Airway epithelial cell (primary cell): ENCODE results near the gene SMIM28. TPM values are rescaled to one million over a fixed set of nuclear protein-coding genes. Genes with fewer than 3 reads are reported as not detected.

Source experiments
- total RNA-seq: library from RNA; depleted of rRNA; stranded (reverse); fragments of >200 nt; gene quantifications from 2 replicates; pipeline ENCODE4 v1.2.3, GENCODE V29; 2015

The SMIM28 gene
- total RNA-seq: not detected in 2 replicates

GRCh38 chr6:138377844-138378243 is at the start of gene SMIM28:
Gene SMIM28, plus strand, starts transcription at chr6:138377905. Its CDS starts 168 bp downstream, at chr6:138378073.

GRCh38 chr6:138403801-138404665 is 26.3 kb downstream of the SMIM28 start, which contains the start of gene HEBP2:
Gene HEBP2, plus strand, starts transcription at chr6:138404223. Its CDS starts 273 bp downstream, at chr6:138404496.

Other genes with a start within 250 kb of the SMIM28 start
- gene ARFGEF3, start 216.0 kb upstream of the SMIM28 start, total RNA-seq: 3.0 and 4.9 TPM in 2 replicates
- not detected in 2 replicates for gene PBOV1, start 159.4 kb upstream of the SMIM28 start, total RNA-seq
- gene HEBP2, start 26.3 kb downstream of the SMIM28 start, total RNA-seq: 94.4 and 151 TPM in 2 replicates
- 15.1 and 21.5 TPM in 2 replicates for gene NHSL1, start 121.6 kb downstream of the SMIM28 start, total RNA-seq